Smooth muscle cell (in vitro differentiated cells): ENCODE measurements around the gene SUGCT. TPM values are rescaled to one million over a fixed set of nuclear protein-coding genes. Genes with fewer than 3 reads are reported as not detected.
"Not testable (repeated sequence)": the region's sequence is repeated elsewhere in the genome, so short reads cannot be mapped to it uniquely, and the experiment has no call there.

Experiments used
- DNase-seq: peaks from one replicate; lab custom pipeline; 2025; ENCODE audit not compliant: unreplicated experiment; lab: John Stamatoyannopoulos, UW
- H2AFZ ChIP-seq: fragments of 200-600 bp; sonication (generic); 2 replicates; pipeline ENCODE4 v1.6.0; 2016; ENCODE audit warnings: antibody characterized with exemption, low read depth, mild to moderate bottlenecking
- H3F3A ChIP-seq: fragments of 200-600 bp; sonication (generic); 2 replicates; pipeline ENCODE4 v1.6.0; 2017; ENCODE audit warnings: antibody characterized with exemption, low read depth
- H3K27ac ChIP-seq: fragments of 200-600 bp; sonication (generic); 2 replicates; pipeline ENCODE4 v1.5.1; 2016; ENCODE audit warnings: low read depth, mild to moderate bottlenecking
- H3K27me3 ChIP-seq: fragments of 200-600 bp; sonication (generic); 2 replicates; pipeline ENCODE4 v1.6.1; 2016; ENCODE audit warnings: low read depth, mild to moderate bottlenecking
- H3K36me3 ChIP-seq: fragments of 200-600 bp; sonication (generic); 2 replicates; pipeline ENCODE4 v1.5.1; 2016; ENCODE audit warnings: low read depth
- H3K4me1 ChIP-seq: fragments of 200-600 bp; sonication (generic); 2 replicates; pipeline ENCODE4 v1.5.1; 2016; ENCODE audit warnings: low read depth
- H3K4me2 ChIP-seq: fragments of 200-600 bp; sonication (generic); 2 replicates; pipeline ENCODE4 v1.6.0; 2016; ENCODE audit warnings: mild to moderate bottlenecking
- H3K4me3 ChIP-seq: fragments of 200-600 bp; sonication (generic); 2 replicates; pipeline ENCODE4 v1.5.1; 2016; ENCODE audit warnings: mild to moderate bottlenecking
- H3K79me2 ChIP-seq: fragments of 200-600 bp; sonication (generic); 2 replicates; pipeline ENCODE4 v1.6.0; 2016; ENCODE audit warnings: low read depth, mild to moderate bottlenecking
- H3K9ac ChIP-seq: fragments of 200-600 bp; sonication (generic); 2 replicates; pipeline ENCODE4 v1.6.0; 2016; ENCODE audit warnings: low read depth
- H3K9me3 ChIP-seq: fragments of 200-600 bp; sonication (generic); replicated peaks from 2 replicates; pipeline ENCODE4 v1.5.1; 2016; ENCODE audit warnings: low read depth
- H4K20me1 ChIP-seq: fragments of 200-600 bp; sonication (generic); 2 replicates; pipeline ENCODE4 v1.6.0; 2016; ENCODE audit warnings: low read depth
- WGBS: methylation state at CpG from one replicate; pipeline ENCODE4 v1.1.7; 2016; ENCODE audit warnings: low lambda C conversion rate; 5-methylcytosine and 5-hydroxymethylcytosine counted together
- polyA plus RNA-seq: library from polyadenylated mRNA; unstranded; fragments of >200 nt; fragmentation: Nextera tagmentation; extraction: Ambion mirVana; gene quantifications from 2 replicates; pipeline ENCODE4 v1.2.1, GENCODE V29; 2016
- total RNA-seq: library from RNA; depleted of rRNA; stranded (reverse); fragments of >200 nt; gene quantifications from 2 replicates; pipeline ENCODE4 v1.2.3, GENCODE V29; 2014
- TF ChIP-seq, protein P1 (sequence below): fragments of 200-600 bp; sonication (generic); IDR thresholded peaks from 2 replicates; pipeline ENCODE4 v1.5.1; 2017; ENCODE audit warnings: borderline replicate concordance, mild to moderate bottlenecking, antibody characterized with exemption; ENCODE audit not compliant: insufficient read depth, poor library complexity, severe bottlenecking

Gene SUGCT
- total and polyA plus RNA-seq, 2 experiments from 2014 or later = 16.9 to 65.8 TPM

DNA sequence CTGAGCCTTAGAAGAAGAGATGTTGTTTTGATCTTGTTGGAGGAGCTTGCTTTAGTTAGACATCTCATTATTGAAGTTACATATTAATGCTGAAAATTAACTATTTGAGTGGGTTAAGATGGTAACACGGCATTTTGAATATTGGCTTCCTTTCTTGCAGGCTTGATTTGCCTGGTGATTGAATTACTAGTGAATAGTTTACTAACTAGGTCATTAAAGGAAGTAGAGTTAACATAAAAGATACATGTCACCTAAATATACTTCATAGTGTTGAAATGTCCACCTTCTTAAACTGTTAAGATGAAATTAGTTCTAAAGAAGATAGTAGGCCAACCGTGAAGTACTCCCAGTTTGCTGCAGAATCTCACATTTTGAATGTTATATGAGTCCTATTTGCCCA is 18.9 kb upstream of the SUGCT start:
- H3K27ac ChIP-seq = no peak overlapping the region
- 90% methylated on average over 2 of the region's 2 CpGs for WGBS
- H3K9ac ChIP-seq = no peak overlapping the region

DNA sequence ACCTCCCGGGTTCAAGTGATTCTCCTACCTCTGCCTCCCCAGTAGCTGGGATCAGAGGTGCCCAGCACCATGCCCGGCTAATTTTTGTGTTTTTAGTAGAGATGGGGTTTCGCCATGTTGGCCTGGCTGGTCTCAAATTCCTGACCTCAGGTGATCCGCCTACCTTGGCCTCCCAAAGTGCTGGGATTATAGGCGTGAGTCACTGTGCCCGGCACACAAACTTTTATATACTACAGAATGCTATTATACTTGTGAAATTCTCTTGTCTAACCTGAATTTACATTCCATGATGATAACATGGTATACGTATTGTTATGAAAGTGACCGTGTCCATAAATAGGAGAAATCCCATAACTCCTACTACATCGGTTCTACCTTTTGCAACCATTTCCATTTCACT is 17.6 kb upstream of the SUGCT start:
- H3K4me1 ChIP-seq, H3K4me3 ChIP-seq, H4K20me1 ChIP-seq, DNase-seq, H3K36me3 ChIP-seq, H3K9ac ChIP-seq, H3F3A ChIP-seq, H3K27me3 ChIP-seq, H2AFZ ChIP-seq, H3K4me2 ChIP-seq, H3K9me3 ChIP-seq, H3K27ac ChIP-seq, H3K79me2 ChIP-seq: not testable (repeated sequence)
- 86% methylated on average over 9 of the region's 9 CpGs for WGBS

More for the DNA sequence above, 18.9 kb upstream of the SUGCT start:
- H3K36me3 ChIP-seq = no peaks in the 10 kb centered on the region
- H3F3A ChIP-seq = no peaks in the 10 kb centered on the region
- no peak for DNase-seq
- H4K20me1 ChIP-seq = peaks cover 2% of the 10 kb centered on the region
- H3K4me3 ChIP-seq = no peak overlapping the region
- H3K9me3 ChIP-seq = no peaks in the 10 kb centered on the region
- no peak overlapping the region for H2AFZ ChIP-seq
- TF ChIP-seq, protein P1, sequence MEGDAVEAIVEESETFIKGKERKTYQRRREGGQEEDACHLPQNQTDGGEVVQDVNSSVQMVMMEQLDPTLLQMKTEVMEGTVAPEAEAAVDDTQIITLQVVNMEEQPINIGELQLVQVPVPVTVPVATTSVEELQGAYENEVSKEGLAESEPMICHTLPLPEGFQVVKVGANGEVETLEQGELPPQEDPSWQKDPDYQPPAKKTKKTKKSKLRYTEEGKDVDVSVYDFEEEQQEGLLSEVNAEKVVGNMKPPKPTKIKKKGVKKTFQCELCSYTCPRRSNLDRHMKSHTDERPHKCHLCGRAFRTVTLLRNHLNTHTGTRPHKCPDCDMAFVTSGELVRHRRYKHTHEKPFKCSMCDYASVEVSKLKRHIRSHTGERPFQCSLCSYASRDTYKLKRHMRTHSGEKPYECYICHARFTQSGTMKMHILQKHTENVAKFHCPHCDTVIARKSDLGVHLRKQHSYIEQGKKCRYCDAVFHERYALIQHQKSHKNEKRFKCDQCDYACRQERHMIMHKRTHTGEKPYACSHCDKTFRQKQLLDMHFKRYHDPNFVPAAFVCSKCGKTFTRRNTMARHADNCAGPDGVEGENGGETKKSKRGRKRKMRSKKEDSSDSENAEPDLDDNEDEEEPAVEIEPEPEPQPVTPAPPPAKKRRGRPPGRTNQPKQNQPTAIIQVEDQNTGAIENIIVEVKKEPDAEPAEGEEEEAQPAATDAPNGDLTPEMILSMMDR = no peak
- H3K4me1 ChIP-seq = no peaks in the 10 kb centered on the region
- H3K27me3 ChIP-seq = no peaks in the 10 kb centered on the region
- peaks cover 5% of the 10 kb centered on the region for H3K79me2 ChIP-seq
- no peak overlapping the region for H3K4me2 ChIP-seq

DNA sequence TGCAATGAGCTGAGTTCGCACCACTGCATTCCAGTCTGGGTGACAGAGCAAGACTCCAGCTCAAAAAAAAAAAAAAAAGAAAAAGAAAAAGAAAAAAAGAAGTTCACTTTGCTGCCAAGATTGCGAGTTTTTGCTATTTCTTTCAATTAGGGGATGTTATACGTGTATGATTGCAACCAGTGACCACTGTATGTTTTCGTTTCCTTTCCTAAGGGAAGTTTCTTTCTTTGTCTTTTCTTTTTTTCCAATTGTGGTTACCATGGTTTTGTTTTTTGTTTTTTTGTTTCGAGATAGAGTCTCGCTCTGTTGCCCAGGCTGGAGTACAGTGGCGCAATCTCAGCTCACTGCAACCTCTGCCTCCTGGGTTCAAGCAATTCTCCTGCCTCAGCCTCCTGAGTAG is 16.6 kb upstream of the SUGCT start:
- H4K20me1 ChIP-seq, H3K36me3 ChIP-seq, H3K4me2 ChIP-seq, H3K9me3 ChIP-seq, H3K4me3 ChIP-seq, H3K4me1 ChIP-seq, H3K27ac ChIP-seq, DNase-seq, H3F3A ChIP-seq, H3K79me2 ChIP-seq, H2AFZ ChIP-seq, H3K27me3 ChIP-seq, H3K9ac ChIP-seq: not testable (repeated sequence)
- WGBS = 99% methylated on average over 7 of the region's 7 CpGs

DNA sequence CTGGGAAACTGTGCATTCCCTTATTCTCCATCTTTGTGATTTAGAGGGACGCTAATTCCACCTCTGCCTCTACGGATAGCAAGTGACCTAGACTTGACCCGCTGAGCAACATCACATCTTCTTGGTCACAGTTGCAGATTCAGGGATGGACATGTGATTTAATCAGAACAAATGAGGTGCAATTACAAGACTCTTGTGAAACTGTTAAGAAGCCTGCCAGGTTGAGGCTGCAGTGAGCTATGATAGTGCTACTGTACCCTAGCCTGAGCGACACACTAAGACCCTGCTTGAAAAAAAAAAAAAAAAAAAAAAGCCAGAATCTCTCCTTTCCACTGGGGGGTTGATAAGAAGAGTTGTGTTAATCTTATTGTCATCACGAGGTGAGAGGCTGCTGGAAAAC is 14.8 kb upstream of the SUGCT start:
- Histone ChIP-seq H3K4me3 (no peak overlapping the region), H3F3A (no peaks in the 10 kb centered on the region), H3K27ac (no peak overlapping the region), H3K4me2 (no peak overlapping the region), H3K9ac (no peak overlapping the region), H3K36me3 (no peaks in the 10 kb centered on the region), H3K27me3 (no peaks in the 10 kb centered on the region), H3K4me1 (no peaks in the 10 kb centered on the region), H3K79me2 (peaks cover 8% of the 10 kb centered on the region), H3K9me3 (no peaks in the 10 kb centered on the region), H2AFZ (no peak overlapping the region), H4K20me1 (peaks cover 10% of the 10 kb centered on the region)
- TF ChIP-seq, protein P1 = no peak
- no peak for DNase-seq
- WGBS = 88% methylated on average over 5 of the region's 5 CpGs

DNA sequence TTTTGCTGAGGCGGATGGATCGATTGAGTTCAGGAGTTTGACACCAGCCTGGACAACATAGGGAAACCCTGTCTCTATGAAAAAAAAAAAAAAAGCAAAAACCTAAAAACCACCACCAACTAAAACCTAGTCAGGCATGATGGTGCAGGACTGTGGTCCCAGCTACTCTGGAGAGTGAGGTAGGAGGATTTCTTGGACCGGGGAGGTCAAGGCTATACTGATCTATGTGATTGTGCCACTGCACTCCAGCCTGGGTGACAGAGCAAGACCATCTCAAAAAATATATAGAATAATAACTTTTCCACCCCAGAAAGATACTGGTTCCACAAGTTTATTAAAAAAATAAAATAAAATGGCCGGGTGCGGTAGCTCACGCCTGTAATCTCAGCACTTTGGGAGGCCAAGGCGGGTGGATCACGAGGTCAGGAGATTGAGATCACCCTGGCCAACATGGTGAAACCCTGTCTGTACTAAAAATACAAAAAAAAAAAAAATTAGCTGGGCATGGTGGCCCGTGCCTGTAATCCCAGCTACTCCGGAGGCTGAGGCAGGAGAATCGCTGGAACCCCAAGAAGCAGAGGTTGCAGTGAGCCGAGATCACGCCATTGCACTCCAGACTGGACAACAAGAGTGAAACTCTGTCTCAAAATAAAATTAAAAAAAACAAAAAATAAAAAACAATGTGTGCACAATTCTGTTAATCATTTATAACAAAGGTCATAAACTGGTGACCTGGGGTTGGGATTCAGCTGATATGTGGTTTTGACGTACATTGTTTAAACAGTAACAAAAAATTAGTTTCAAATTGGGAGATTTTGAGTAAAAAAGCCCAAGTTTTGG is 12.5 kb upstream of the SUGCT start:
- not testable (repeated sequence) for H3F3A ChIP-seq, H3K9ac ChIP-seq, DNase-seq, H3K4me3 ChIP-seq, H3K4me2 ChIP-seq, H3K27me3 ChIP-seq, H3K4me1 ChIP-seq, H2AFZ ChIP-seq, H3K9me3 ChIP-seq, H3K36me3 ChIP-seq, H3K27ac ChIP-seq
- WGBS = 94% methylated on average over 14 of the region's 14 CpGs
- H3K79me2 ChIP-seq = peaks cover 12% of the 10 kb centered on the region
- H4K20me1 ChIP-seq = peaks cover 26% of the 10 kb centered on the region
